Breast epithelium (tissue), 3 donors: ENCODE measurements around the gene PKN3.

Experiments
- CTCF ChIP-seq, 3 donors: fragments of 450-650 bp; IDR thresholded peaks; one replicate each; pipeline ENCODE4 v1.5.1; 2016 to 2017; ENCODE audit warnings: antibody characterized with exemption in 3 of 3, mild to moderate bottlenecking in 3 of 3, moderate library complexity in 3 of 3
- POLR2A ChIP-seq: fragments of 450-650 bp; IDR thresholded peaks from one replicate; pipeline ENCODE4 v1.6.1; 2016; ENCODE audit warnings: antibody characterized with exemption, mild to moderate bottlenecking, moderate library complexity

- TF ChIP-seq CTCF (IDR thresholded peaks at IDR 0.05) (no peak), POLR2A (no peak)
Observed at GRCh38 chr9:128722380-128723351, 20.4 kb downstream of the PKN3 start.
